Measurements from ENCODE around the gene SECISBP2.

The SECISBP2 gene

DNA sequence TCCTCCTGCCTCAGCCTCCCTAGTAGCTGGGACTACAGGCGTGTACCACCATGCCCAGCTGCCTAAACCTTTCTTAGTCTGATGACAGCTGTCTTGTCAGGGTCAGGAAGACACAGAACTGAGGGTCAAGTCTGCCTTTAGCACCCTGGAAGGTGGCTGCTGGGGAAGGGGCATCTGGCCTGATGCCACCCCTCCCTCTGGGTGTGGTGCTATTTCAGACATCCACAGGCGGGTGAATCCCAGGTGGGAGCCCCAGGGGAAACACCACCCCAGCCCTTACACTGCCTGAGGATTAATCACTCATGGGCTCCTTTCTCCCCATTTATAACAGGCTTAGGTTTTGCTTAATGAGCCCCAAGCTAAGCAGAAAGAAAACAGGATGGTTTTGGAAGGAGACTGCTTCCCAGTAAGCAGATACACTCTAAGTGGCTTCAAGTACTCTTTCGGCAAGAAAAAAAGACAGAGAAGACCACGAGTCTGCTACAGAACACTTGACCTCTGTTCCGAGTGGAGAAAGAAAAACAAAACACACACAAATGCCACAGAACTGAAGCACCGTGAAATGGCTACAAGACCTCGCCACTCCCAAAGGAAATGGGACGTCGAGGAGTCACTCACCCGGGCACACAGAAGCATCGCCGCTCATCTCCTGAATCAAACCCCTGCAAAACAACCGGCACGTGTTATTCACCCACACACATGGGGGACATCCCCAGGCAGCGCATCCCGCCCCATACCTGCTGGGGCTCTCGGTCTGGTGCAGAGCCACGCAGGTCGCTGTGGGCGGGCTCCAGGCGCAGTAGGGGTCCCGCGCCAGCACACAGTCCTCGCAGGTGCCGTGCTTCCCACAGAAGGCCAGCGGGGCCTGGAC, 62.4 kb downstream of the SECISBP2 start:
- H3K36me3 ChIP-seq (ENCODE audit: low read depth), result no peaks in the 10 kb centered on the region
- no peaks in the 10 kb centered on the region for H3K9me3 ChIP-seq (ENCODE audit: severe bottlenecking)
- TF ChIP-seq, protein P1, sequence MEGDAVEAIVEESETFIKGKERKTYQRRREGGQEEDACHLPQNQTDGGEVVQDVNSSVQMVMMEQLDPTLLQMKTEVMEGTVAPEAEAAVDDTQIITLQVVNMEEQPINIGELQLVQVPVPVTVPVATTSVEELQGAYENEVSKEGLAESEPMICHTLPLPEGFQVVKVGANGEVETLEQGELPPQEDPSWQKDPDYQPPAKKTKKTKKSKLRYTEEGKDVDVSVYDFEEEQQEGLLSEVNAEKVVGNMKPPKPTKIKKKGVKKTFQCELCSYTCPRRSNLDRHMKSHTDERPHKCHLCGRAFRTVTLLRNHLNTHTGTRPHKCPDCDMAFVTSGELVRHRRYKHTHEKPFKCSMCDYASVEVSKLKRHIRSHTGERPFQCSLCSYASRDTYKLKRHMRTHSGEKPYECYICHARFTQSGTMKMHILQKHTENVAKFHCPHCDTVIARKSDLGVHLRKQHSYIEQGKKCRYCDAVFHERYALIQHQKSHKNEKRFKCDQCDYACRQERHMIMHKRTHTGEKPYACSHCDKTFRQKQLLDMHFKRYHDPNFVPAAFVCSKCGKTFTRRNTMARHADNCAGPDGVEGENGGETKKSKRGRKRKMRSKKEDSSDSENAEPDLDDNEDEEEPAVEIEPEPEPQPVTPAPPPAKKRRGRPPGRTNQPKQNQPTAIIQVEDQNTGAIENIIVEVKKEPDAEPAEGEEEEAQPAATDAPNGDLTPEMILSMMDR (IDR thresholded peaks at IDR 0.05; ENCODE audit: poor library complexity, severe bottlenecking), result no peak
- ATAC-seq (ENCODE audit: low read depth) (no peak), DNase-seq (ENCODE audit: low spot score) (no peak)
- H3K4me1 ChIP-seq (ENCODE audit: insufficient read depth, poor library complexity, severe bottlenecking), result no peaks in the 10 kb centered on the region
- H3K4me3 ChIP-seq (ENCODE audit: severe bottlenecking), result no peak overlapping the region
- no peaks in the 10 kb centered on the region for H3K27me3 ChIP-seq (ENCODE audit: insufficient read depth, poor library complexity, severe bottlenecking)
- H3K27ac ChIP-seq (ENCODE audit: poor library complexity, severe bottlenecking), result no peak overlapping the region

DNA sequence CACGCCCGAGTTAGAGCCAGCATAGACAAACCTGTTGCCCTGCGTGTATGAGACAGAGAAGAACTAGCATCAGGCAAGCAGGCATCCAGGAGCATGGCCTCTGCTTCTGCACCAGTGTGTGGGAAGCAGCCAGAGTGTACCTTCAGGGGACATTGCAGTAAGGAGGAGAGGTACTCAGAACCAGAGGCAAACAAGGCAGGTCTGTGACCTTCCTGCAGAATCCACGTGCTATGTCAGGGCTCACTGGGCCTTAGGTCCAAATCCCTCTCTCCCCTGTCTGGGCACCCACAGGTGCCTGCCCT, 63.0 kb downstream of the SECISBP2 start:
- H3K9me3 ChIP-seq (ENCODE audit: severe bottlenecking), result no peaks in the 10 kb centered on the region
- peaks cover 1% of the 10 kb centered on the region; the same call in 1 of the 2 replicates for H3K36me3 ChIP-seq (ENCODE audit: low read depth)
- ATAC-seq (ENCODE audit: low read depth) (no peak), DNase-seq (ENCODE audit: low spot score) (no peak)
- no peak overlapping the region for H3K27ac ChIP-seq (ENCODE audit: poor library complexity, severe bottlenecking)
- no peaks in the 10 kb centered on the region for H3K4me1 ChIP-seq (ENCODE audit: insufficient read depth, poor library complexity, severe bottlenecking)
- no peak overlapping the region for H3K4me3 ChIP-seq (ENCODE audit: severe bottlenecking)
- TF ChIP-seq, protein P1 (IDR thresholded peaks at IDR 0.05; ENCODE audit: poor library complexity, severe bottlenecking), result no peak
- H3K27me3 ChIP-seq (ENCODE audit: insufficient read depth, poor library complexity, severe bottlenecking), result no peaks in the 10 kb centered on the region

DNA sequence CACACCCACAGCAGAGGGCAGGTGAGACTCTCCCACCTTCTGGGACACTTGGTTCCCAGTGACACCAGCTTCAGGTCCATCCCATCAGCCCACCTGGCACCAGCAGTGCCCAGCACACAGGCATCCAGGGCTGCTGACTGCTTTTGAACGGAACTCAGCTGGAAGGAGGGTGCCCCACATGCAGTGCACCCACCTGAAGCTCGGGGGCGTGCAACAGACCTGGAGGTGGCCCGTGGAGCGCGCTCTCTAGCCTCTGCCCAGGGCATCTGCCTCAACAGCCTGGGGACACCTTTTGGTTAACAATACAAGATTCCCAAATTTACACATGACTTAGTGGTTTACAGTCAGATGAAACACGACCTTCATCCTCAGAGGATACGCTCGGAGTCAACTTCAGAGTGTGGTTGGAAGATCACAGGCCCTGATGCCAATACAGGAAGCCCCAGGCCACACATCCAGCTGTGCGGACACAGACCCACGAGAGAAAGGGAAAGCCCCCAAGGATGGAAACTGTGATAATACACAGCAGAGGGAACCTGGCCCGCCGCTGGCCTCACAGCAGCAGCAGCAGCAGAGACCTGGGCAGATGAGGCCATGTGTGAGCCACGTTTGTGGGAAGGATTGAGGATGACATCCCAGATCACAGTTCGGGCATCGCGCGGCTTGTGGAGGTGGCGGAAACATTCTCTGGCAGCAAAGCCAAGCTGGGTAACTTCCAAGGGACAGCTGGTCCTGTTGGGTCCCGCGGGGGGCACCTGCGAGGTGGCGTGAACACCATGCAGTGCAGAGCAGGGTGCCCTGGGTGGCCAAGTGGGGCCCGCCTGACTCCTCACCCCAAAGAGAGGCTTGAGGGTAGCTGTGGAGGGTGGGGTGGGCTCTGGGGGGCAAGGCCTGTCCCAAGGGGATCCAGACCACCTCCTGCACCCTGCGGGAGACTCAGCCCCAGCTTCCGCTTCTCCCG, 64.0 kb downstream of the SECISBP2 start:
- Histone ChIP-seq H3K27ac (ENCODE audit: poor library complexity, severe bottlenecking) (no peak overlapping the region), H3K36me3 (ENCODE audit: low read depth) (peaks cover 6% of the 10 kb centered on the region; the same call in 1 of the 2 replicates), H3K4me3 (ENCODE audit: severe bottlenecking) (no peak overlapping the region), H3K27me3 (ENCODE audit: insufficient read depth, poor library complexity, severe bottlenecking) (no peaks in the 10 kb centered on the region), H3K9me3 (ENCODE audit: severe bottlenecking) (no peaks in the 10 kb centered on the region), H3K4me1 (ENCODE audit: insufficient read depth, poor library complexity, severe bottlenecking) (peaks cover 5% of the 10 kb centered on the region)
- no peak for DNase-seq (ENCODE audit: low spot score)
- TF ChIP-seq, protein P1 (IDR thresholded peaks at IDR 0.05; ENCODE audit: poor library complexity, severe bottlenecking), result no peak
- ATAC-seq (ENCODE audit: low read depth), result no peak

DNA sequence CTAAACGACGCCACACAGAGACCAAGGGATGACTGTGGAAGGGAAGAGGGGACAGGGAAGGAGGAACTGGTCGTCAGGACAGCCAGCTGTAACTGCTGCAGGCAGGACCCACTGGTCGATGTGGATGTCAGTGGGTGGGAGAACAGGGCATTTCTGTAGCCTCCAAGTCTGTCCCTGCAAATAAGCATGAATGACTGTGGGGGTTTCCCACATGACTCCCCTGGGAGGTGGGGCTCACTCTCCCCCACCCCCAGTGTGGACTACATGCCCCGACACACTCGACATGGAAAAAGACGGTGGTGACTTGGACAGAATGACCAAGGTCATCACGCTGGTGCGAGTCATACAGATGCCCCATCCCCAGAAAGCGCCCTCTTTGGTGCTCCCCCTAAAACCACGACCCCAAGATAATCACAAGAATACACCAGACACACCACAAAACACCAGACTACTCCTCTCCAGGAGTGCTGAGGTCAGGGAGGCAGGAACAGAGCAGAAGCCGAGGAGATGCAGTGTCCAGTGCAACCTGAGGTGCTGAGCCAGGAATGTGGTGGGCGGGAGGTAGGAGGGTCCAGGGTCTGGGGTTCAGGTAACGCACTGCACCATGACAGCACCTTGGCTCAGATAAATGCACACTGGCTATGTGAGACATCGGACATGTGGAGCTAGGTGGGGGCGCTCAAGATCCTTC, 64.9 kb downstream of the SECISBP2 start:
- no peaks in the 10 kb centered on the region for H3K9me3 ChIP-seq (ENCODE audit: severe bottlenecking)
- H3K27ac ChIP-seq (ENCODE audit: poor library complexity, severe bottlenecking), result no peak overlapping the region
- DNase-seq (ENCODE audit: low spot score) (no peak), ATAC-seq (ENCODE audit: low read depth) (no peak)
- peaks cover 6% of the 10 kb centered on the region; the same call in 1 of the 2 replicates for H3K36me3 ChIP-seq (ENCODE audit: low read depth)
- TF ChIP-seq, protein P1 (IDR thresholded peaks at IDR 0.05; ENCODE audit: poor library complexity, severe bottlenecking), result no peak
- peaks cover 9% of the 10 kb centered on the region for H3K4me1 ChIP-seq (ENCODE audit: insufficient read depth, poor library complexity, severe bottlenecking)
- H3K4me3 ChIP-seq (ENCODE audit: severe bottlenecking), result no peak overlapping the region
- H3K27me3 ChIP-seq (ENCODE audit: insufficient read depth, poor library complexity, severe bottlenecking), result no peaks in the 10 kb centered on the region

All from RWPE2 (cell line).